C1 segment of cervical spinal cord (tissue), 14 donors: Measurements from ENCODE around the gene TGM2.

ENCODE experiments used
- DNase-seq, 14 donors: peaks; one replicate each; lab custom pipeline; 2025; lab: John Stamatoyannopoulos, UW

The TGM2 gene

GRCh38 chr20:38162149-38162548 lies 2.9 kb downstream of the TGM2 start:
- no peak for DNase-seq

GRCh38 chr20:38161412-38161774 lies 3.7 kb downstream of the TGM2 start:
- DNase-seq, result no peak

- no peak for DNase-seq
Observed at GRCh38 chr20:38159957-38160756, 4.9 kb downstream of the TGM2 start.

GRCh38 chr20:38159566-38159956 lies 5.5 kb downstream of the TGM2 start:
- DNase-seq, result no peak

GRCh38 chr20:38158701-38159351 lies 6.2 kb downstream of the TGM2 start:
- DNase-seq, result no peak

- DNase-seq, result no peak
Observed at GRCh38 chr20:38157635-38158495, 7.2 kb downstream of the TGM2 start.

GRCh38 chr20:38156888-38157634 lies 8.0 kb downstream of the TGM2 start:
- DNase-seq, result no peak

GRCh38 chr20:38156280-38156679 lies 8.8 kb downstream of the TGM2 start:
- no peak for DNase-seq

GRCh38 chr20:38155811-38156210 lies 9.3 kb downstream of the TGM2 start:
- DNase-seq, result no peak

GRCh38 chr20:38153401-38153800 lies 11.7 kb downstream of the TGM2 start:
- no peak for DNase-seq

GRCh38 chr20:38152621-38153221 lies 12.3 kb downstream of the TGM2 start:
- peak in 4 of 14 donors; percentile 7 to 76 (median 29) for DNase-seq

- DNase-seq, result no peak
Observed at GRCh38 chr20:38152175-38152620, 12.9 kb downstream of the TGM2 start.

GRCh38 chr20:38151455-38151854 lies 13.6 kb downstream of the TGM2 start:
- no peak for DNase-seq

- no peak for DNase-seq
Observed at GRCh38 chr20:38150335-38151170, 14.5 kb downstream of the TGM2 start.

- DNase-seq, result no peak
Observed at GRCh38 chr20:38148328-38149102, 16.6 kb downstream of the TGM2 start.

- no peak for DNase-seq
Observed at GRCh38 chr20:38147751-38148150, 17.3 kb downstream of the TGM2 start.

GRCh38 chr20:38147163-38147562 lies 17.9 kb downstream of the TGM2 start:
- no peak for DNase-seq

- DNase-seq, result no peak
Observed at GRCh38 chr20:38146628-38147027, 18.4 kb downstream of the TGM2 start.

- DNase-seq, result no peak
Observed at GRCh38 chr20:38146156-38146555, 18.9 kb downstream of the TGM2 start.

- no peak for DNase-seq
Observed at GRCh38 chr20:38145729-38146075, 19.4 kb downstream of the TGM2 start.
